NCI-H146 treated with DMSO at 0.1 percent for 48 hours (cell line): ENCODE results near the gene OSBPL6.
"Not testable (repeated sequence)": the region's sequence is repeated elsewhere in the genome, so short reads cannot be mapped to it uniquely, and the experiment has no call there.

ENCODE experiments used
- DNase-seq: peaks from one replicate; lab custom pipeline; 2025; ENCODE audit not compliant: unreplicated experiment; lab: John Stamatoyannopoulos, UW

The OSBPL6 gene

DNA sequence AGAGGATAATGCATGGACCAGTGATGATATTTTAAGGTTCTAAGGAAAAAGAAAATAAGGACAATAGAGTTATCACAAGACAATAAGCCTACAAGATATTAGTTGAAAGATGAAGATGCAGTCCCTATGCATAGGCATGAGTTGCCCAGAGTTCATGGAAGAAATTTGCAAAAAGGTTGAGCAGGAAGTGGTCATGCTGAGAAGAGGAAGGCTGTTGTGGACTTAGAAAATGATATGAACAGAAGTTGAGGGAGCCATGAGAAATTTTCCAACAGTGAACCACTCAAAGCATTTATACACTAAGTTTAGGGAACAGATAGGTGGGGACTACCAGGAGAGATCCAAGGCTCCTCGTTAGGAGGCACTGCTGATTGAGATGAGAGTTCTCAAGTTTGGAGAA, 3.5 kb downstream of the OSBPL6 start:
- DNase-seq: no peak

DNA sequence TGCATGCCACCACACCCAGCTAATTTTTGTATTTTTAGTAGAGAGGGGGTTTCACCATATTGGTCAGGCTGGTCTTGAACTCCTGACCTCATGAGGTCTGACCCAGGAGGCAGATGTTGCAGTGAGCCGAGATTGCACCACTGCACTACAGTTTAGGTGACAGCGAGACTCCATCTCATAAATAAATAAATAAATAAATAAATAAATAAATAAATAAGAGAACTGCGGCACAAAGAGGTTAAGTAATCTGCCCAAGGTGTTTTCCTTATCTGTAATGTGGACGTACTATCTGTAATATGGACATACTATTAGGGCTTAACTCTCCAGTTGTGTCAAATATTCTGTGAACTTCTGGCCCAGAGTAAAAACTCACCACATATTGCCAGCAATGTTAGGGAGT, 4.1 kb downstream of the OSBPL6 start:
- DNase-seq: not testable (repeated sequence)

DNA sequence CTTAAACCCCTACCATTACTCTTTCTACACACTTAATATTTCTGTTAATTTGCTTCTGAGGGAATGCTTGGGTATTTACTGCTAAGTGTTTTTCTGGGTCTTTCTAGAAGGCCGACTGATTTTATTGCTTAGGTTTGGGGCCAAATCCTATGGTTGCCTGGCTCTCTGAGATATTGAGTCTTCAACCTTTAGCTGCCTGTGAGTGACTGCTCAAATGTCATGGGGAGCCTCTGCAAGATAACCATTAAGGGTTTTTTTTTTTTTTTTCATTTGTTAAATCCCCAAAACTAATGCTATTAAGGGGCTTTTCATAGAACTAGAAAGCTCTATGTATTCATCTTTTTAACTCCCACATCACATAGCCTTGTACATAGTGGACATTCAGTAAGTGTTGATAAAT, 5.0 kb downstream of the OSBPL6 start:
- DNase-seq: no peak

DNA sequence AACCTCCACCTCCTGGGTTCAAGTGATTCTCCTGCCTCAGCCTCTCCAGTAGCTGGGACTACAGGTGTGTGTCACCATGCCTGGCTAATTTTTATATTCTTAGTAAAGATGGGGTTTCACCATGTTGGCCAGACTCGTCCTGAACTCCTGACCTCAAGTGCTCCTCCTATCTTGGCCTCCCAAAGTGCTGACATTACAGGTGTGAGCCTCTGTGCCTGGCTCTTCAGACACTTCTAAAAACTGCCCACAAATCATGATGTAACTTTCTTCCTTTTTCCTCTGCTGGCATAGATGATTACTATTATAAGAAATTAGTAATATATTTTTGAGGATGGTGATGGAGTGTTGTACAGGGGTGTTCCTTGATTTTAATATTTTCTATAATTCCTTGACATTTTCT, 6.0 kb downstream of the OSBPL6 start:
- DNase-seq: no peak

DNA sequence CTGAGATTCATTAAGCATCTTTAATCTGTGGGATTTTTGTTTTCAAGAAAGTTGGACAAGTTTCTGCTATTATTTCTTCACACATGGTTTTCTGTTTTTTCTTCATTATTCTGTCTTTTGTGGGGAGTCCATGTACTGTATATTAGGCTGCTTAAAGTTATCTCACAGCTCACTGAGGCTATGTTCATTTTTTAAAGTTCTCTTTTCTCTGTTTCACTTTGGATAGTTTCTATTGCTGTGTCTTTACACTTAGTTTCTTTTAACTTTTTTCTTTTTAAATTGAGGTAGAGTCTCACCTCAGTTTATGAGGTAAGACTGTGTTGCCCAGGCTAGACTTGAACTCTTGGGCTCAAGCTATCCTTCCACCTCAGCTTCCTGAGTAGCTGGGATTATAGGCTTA, 8.6 kb downstream of the OSBPL6 start:
- DNase-seq: no peak

DNA sequence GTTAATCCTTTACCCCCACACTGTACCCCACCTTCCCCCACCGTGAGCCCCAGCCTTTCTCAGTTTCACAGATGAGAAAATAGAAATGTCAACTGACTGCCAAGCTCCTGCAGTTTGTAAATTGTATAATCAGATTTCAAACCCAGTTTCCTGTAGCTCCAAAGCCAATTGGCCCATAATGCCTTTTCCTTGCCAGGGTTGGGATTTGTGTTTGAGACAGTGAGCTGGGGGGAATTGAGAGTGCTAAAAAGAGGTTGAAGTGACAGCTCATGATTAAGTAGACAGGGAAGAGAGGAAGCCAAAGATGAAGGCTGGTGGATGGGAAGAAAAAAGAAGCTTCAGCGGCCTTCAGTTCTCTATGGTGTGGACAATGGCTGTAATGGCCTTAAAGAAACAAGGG, 10.7 kb downstream of the OSBPL6 start:
- DNase-seq: no peak

DNA sequence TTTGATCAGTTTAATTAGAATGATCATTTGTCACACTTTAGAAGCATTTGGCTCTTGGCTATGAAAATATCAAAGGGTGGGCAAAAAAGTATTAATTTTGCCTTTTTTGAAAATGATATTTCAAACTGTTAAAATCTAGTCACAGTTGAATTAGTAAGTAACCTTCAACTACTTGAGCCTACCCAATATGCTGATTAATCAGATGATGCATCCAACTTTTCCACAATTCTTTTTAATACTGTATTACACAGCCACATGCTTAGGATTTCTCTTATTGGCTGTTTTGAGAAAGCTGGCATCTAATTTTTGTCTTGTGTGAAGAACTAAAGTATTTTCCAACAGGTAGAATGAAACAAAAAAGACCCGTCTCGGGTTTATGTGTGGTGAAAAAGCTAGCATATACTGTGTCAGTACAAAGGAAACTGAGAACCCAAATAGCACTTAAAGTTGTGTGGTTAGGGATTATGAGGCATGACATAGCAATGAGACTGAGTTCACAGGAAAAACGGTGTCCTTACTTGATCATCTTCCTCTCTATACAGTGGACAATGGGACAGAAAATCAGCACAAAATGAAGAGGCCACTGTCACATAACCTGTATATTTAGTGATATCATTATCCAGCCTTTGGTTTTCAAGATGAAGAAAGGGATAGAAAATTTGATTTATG, 11.7 kb downstream of the OSBPL6 start:
- DNase-seq: no peak

DNA sequence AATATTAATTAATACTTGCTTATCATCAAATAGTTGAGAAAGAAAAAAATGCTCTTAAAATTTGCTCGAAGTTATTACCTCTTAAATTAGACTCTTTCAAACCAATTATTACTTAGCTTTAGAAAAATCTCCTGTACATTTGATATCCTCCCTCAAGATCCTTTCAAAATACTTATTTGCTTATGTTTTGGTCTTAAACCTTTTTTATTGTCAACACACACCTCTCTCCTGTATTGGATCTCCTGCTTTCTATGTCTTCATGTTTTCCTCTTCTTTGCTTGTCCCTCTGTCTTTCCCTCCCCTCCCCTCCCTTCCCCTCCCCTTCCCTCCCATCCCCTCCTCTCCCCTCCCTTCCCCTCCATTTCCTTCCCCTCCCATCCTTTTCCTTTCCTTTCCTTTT, 14.0 kb downstream of the OSBPL6 start:
- DNase-seq: no peak

DNA sequence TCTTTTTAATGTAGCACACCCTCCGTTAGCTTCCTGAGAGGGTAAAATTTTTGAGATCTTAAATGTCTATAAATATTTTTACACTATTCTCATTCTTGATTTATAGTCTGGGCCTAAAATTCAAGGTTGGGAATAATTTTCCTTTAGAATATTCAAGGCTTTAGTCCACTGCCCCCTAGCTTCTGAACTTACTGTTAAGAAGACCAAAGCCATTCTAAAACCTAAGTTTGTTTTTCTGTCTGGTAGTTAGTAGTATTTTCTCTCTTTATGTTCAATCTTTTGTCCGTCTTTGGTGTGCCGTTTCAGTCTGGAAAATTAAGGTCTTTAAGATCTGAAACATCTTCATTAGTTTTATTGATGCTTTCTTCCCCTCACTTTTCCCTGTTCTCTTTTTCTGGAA, 14.5 kb downstream of the OSBPL6 start:
- no peak for DNase-seq

DNA sequence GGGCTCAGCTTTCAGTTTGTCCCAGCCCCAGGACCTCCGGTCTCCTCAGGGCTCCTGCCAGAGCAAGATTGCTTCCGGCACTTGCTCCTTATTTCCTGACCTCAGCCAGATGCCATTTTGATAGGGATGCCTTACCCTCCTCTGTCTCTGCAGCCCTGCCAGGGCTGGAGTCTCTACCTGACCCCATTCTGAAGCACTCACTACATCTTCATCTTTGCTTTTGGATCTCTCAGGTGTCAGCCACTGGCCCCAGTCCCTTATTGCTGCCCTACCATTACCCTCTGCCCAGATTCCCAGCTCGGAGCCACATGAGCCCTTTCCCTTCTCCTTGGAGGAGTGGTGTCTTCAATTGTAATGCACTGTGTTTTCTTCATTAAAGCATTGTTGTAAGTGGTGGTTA, 17.1 kb downstream of the OSBPL6 start:
- DNase-seq: no peak

DNA sequence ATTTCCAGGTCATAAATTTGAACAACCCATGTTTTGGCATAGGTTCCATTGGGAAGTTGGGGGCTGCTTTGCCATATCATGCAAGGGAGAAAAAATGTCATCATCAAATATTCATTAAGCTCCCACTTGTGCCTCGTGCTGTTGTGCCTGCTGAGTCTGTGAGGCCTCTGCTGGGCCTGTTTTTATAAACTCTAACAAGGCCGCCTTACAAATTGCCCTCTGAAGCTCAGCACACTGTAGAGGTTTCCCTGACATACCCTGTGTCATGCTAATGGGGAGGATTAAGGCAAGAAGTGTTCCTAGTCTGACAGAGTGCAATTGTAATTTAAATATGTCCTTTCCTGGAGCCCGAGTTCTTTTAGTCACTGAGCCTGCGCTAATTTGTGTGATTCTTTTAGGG, 17.6 kb downstream of the OSBPL6 start:
- DNase-seq: no peak

DNA sequence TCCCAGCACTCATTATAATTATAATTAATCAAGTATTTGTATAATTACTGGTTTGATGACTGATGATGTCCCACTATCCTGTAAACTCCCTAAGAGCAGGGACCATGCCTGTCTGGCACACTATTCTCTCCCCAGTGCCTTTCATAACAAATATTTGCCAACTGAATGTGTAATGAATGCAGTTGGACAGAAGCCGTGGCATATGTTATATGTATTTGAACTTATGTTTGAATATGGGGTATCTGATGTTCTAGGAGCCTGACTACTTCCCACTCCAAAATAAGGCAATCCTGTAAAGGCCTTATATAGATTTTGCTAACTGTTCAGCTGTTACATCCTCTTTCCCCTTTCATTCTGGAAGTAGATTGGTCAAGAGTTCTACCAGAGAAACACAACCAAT, 19.7 kb downstream of the OSBPL6 start:
- no peak for DNase-seq

DNA sequence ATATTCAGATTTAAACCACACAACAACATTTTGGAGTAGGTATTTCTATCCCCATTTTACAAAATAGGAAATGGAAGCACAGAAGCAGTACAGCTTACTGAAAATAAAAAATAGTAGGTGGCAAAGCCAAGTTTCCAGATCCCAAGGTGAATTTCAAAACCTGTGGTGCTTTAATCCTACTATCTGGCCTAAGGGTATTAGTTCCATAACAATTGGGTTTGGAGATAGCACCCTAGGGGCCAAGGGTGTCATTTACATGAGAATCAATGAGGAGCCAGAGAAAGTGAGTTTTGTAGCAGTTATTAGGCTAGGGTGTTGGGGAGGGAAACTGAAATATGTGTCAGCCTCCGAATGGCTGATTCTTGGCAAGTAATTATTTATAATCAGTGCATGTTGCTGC, 24.9 kb downstream of the OSBPL6 start:
- DNase-seq: no peak

DNA sequence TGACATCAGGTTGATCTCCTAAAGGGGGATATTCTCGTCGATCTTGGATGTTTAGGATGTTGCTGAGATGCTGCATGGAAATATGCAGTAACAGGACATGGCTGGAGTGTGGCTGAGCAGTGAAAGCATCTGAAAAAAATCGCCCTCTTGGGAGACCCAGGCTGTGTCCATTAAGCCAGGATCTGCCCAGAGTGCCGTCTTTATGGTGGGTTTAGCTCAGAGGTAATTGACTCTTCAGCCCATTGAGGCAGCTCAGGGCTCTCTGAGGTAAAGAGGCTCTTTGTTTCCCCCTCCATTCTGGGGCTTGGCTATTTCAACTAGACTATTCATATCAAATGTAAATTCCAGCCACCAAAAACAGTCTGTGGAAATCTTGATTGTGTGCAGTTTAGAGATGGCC, 26.5 kb downstream of the OSBPL6 start:
- DNase-seq: no peak

DNA sequence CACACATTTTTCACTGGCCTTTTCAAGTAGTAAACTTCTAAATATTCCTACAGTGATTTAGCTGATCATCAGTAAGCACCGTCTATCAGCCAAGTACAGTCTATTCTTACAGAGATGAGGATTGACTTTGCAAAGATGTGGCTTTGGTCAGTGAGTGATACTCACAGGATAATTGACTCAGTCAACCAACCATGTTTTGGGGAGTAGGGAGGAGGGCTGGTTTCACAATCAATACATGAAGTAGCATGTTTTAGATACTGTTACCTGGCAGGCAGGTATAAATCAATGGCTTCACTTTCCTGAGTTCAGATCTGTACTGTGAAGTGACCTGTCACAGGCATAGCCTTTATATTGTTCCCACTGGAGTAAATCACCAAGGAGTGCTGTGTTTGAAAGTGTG, 27.2 kb downstream of the OSBPL6 start:
- no peak for DNase-seq

DNA sequence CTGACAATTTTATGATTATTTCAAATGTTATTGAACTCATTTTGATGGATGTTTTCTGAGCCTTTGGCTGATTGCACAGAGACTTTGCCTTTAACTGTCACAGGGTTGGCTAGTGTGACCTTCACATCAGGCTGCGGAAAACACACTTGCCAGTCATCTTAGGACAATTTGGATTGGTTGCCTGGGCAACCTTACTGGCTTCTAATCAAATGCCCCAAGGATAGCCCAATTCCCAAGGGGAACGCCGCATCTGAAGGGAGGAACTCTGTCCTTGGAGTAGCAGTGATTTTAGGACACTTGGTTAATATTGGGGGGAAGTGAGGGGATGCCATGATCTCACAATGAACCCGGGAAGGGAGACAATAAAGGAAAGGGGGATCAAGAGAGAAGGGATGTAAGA, 29.5 kb downstream of the OSBPL6 start:
- DNase-seq: no peak

DNA sequence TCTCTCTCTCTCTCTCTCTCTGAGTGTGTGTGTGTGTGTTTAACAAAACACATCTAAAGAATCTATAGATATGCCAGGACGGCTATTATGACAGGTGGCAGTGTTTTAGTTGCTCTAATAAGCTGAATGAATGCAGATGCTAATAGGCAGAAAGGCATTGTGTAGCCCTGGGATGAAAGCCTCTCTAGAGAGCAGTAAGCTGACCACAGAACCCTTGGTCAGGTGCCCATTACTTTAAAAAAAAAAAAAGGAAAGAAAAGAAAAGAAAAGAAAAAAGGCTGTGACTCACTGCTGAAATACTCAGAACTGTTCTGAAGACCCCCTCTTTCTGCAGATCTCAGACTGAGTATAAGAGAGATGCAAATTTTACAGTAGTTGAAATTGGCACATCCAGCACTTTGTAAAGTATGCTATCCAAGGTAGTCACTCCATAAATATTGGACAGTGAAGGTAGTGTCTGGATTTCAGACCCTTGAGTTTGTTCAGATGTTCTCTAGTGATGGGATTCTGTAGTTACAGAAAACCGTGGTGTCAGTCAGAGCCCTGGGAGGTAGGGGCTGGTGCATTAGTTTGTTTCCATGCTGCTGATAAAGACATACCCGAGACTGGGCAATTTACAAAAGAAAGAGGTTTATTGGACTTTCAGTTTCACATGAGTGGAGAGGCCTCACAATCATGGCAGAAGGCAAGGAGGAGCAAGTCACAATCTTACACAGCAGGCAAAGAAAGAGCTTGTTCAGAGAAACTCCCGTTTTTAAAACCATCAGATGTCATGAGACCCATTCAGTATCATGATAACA, 30.9 kb downstream of the OSBPL6 start:
- no peak for DNase-seq

DNA sequence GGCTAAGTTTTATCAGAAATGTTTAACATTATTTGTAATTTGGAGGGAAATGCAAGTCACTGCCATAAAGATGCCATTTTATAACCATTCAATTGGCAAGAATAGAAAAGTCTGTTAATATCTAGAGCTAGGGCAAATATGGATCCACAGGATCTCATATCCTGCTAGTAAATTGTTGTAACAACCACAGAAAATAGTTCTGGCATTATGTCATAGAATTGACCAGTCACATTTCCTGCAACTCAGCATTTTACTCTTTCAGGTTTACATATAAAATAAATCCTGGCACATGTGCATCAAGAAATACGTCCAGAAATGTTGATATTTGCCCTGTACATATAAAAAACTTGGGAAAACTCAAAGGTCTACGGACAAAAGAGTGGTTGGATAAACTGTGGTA, 32.9 kb downstream of the OSBPL6 start:
- no peak for DNase-seq

DNA sequence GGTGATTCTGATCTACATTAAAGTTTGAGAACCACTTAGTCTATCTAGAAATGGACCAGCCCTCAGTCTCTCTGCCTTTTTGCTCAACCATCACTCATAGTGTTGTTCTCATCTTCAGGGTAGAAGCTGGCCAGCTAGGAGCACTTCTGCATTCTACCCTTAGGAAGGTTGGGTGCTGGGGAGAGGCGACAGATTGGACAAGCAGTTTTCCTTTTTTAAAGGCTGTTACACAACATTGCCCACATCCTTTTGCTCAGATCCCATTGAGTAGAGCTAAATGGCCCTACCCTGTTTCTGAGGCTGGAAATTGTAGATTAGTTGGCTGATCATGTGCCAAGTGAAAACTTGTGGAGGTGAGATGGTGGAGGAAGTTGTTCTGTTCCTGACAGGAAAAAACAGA, 35.6 kb downstream of the OSBPL6 start:
- no peak for DNase-seq

DNA sequence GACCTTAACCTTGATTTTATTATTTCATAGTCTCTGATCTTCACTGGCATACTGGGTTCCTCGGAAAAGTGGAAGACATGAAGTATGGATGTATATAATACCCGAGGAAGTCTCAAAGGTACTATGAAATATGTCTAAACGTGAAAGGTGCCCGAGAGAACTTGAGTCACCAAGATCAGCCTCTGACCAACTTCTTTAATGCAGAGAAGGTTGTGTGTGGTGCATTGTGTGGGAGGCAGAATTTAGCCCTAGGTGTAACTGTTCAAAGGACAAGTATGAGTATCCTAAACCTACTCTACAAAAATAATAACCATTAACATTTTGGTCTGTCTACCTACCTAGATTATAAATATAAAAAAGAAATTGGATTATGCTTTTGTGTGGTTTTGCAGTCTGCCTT, 36.1 kb downstream of the OSBPL6 start:
- no peak for DNase-seq

DNA sequence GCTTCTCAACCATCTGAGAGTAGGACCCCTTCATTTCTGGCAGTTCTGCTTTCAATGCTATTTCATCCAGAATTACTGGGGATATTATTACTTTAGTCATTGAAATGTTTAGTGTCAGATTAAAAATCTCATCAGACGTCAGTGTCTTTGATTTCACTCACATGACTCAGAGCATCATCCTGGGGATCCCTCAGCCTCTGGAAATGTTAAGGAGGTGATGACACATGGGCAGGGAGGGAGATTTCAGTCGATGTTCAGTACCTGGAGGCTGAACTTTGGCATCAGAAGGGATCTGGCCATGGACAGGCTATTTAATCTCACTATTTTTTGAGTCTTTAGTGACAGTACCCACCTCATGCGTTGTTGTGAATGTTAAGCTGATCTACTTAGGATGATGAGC, 39.1 kb downstream of the OSBPL6 start:
- no peak for DNase-seq

DNA sequence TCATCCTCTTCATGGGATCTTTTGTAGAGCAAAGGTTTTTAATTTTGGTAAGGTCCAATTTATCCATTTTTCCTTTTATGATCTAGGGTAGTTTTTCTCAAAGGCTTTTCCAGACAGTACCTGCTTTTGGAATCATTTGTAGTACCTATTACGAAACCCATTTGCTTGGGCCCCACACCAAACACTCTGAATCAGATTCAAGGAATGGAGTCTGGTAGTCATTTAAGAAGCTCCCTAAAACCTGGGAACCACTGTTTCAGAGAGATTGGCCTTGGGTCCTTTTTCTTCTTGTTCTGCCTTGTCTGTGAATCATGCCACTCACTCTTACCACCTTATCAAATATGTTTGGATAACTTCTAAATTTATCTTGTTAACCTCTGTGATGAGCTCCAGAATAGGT, 40.3 kb downstream of the OSBPL6 start:
- DNase-seq: no peak
